OCI-LY3 (cell line): ENCODE measurements around the gene STMN1.

Experiments used
- H2AFZ ChIP-seq: fragments of 200-600, 300-600 bp; shearing (Covaris generic); 2 replicates; pipeline ENCODE4 v1.6.0; 2014; ENCODE audit warnings: antibody characterized with exemption, low read depth, low read length
- H3K27ac ChIP-seq: fragments of 200-600, 300-600 bp; sonication (generic); 2 replicates; pipeline ENCODE4 v1.5.1; 2014; ENCODE audit warnings: mild to moderate bottlenecking, low read length, moderate library complexity, mixed read lengths
- H3K27me3 ChIP-seq: fragments of 200-600, 300-600 bp; sonication (generic); 2 replicates; pipeline ENCODE4 v1.6.1; 2014; ENCODE audit warnings: low read depth, low read length, mixed read lengths
- H3K36me3 ChIP-seq: fragments of 200-600, 300-600 bp; sonication (generic); replicated peaks from 2 replicates; pipeline ENCODE3; 2014; ENCODE audit warnings: low read depth, low read length, mixed read lengths
- H3K4me1 ChIP-seq: fragments of 300-600, 200-600 bp; sonication (generic); 2 replicates; pipeline ENCODE4 v1.6.1; 2014; ENCODE audit warnings: low read length, mixed read lengths
- H3K4me2 ChIP-seq: fragments of 200-600, 300-600 bp; sonication (generic); 2 replicates; pipeline ENCODE4 v1.6.1; 2014; ENCODE audit warnings: low read length, mixed read lengths
- H3K4me3 ChIP-seq: fragments of 300-600, 200-600 bp; sonication (generic); 2 replicates; pipeline ENCODE4 v1.5.1; 2014; ENCODE audit warnings: antibody characterized with exemption, mild to moderate bottlenecking, low read length, moderate library complexity
- H3K79me2 ChIP-seq: fragments of 300-600, 200-600 bp; shearing (Covaris generic); 2 replicates; pipeline ENCODE4 v1.6.1; 2014; ENCODE audit warnings: mild to moderate bottlenecking, low read length, mixed read lengths
- H3K9ac ChIP-seq: fragments of 300-600, 200-600 bp; shearing (Covaris generic); 2 replicates; pipeline ENCODE4 v1.6.0; 2014; ENCODE audit warnings: mild to moderate bottlenecking, low read length, moderate library complexity
- H3K9me3 ChIP-seq: fragments of 200-600, 300-600 bp; shearing (Covaris generic); 2 replicates; pipeline ENCODE4 v1.6.1; 2014; ENCODE audit warnings: low read length, mixed read lengths; ENCODE audit not compliant: insufficient read depth
- H4K20me1 ChIP-seq: fragments of 200-600, 300-600 bp; sonication (generic); 2 replicates; pipeline ENCODE4 v1.6.1; 2016; ENCODE audit warnings: low read length, mixed read lengths; ENCODE audit not compliant: insufficient read depth
- EZH2phosphoT487 ChIP-seq: fragments of 200-600 bp; shearing (Covaris generic); IDR thresholded peaks from 2 replicates; pipeline ENCODE4 v1.6.1; 2018; ENCODE audit warnings: antibody characterized with exemption, mixed run types, low read depth
- TF ChIP-seq, protein P1 (sequence below): fragments of 200-600, 300-600 bp; sonication (generic); IDR thresholded peaks from 2 replicates; pipeline ENCODE4 v1.5.1; 2014; ENCODE audit warnings: antibody characterized with exemption, low read length, low read depth

STMN1 gene

DNA sequence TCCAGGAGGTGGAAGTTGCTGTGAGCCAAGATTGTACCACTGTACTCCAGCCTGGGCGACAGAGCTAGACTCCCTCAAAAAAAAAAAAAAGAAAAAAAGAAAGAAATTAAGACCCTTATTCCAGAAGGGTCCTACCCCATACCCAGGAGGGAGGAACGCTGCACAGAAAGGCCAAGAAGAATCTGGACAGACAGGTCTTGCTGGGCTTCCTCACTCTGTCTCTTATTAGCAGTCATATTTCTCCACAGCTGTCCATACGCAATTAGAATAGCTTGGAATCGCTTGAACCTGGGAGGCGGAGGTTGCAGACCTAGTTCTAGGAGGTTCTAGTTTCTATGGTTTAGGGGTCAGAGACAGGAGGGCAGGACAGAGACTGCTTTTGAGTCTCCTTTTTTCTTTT is 27.5 kb downstream of the STMN1 start:
- no peak for TF ChIP-seq EZH2phosphoT487
- TF ChIP-seq, protein P1, sequence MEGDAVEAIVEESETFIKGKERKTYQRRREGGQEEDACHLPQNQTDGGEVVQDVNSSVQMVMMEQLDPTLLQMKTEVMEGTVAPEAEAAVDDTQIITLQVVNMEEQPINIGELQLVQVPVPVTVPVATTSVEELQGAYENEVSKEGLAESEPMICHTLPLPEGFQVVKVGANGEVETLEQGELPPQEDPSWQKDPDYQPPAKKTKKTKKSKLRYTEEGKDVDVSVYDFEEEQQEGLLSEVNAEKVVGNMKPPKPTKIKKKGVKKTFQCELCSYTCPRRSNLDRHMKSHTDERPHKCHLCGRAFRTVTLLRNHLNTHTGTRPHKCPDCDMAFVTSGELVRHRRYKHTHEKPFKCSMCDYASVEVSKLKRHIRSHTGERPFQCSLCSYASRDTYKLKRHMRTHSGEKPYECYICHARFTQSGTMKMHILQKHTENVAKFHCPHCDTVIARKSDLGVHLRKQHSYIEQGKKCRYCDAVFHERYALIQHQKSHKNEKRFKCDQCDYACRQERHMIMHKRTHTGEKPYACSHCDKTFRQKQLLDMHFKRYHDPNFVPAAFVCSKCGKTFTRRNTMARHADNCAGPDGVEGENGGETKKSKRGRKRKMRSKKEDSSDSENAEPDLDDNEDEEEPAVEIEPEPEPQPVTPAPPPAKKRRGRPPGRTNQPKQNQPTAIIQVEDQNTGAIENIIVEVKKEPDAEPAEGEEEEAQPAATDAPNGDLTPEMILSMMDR, result no peak
- no peaks in the 10 kb centered on the region for H3K9me3 ChIP-seq
- no peaks in the 10 kb centered on the region for H3K27me3 ChIP-seq
- peaks cover 5% of the 10 kb centered on the region for H3K4me1 ChIP-seq
- no peak overlapping the region for H3K4me3 ChIP-seq
- no peak overlapping the region for H3K27ac ChIP-seq
- peaks cover 13% of the 10 kb centered on the region for H3K79me2 ChIP-seq
- no peak overlapping the region for H3K9ac ChIP-seq
- no peak overlapping the region for H3K4me2 ChIP-seq
- H4K20me1 ChIP-seq, result no peaks in the 10 kb centered on the region
- H3K36me3 ChIP-seq, result no peaks in the 10 kb centered on the region
- no peak overlapping the region for H2AFZ ChIP-seq

- Histone ChIP-seq H3K27me3 (no peaks in the 10 kb centered on the region), H3K9me3 (no peaks in the 10 kb centered on the region), H4K20me1 (no peaks in the 10 kb centered on the region), H3K79me2 (peaks cover 23% of the 10 kb centered on the region), H3K9ac (no peak overlapping the region), H2AFZ (no peak overlapping the region), H3K4me3 (no peak overlapping the region), H3K27ac (no peak overlapping the region), H3K4me2 (no peak overlapping the region), H3K4me1 (peaks cover 16% of the 10 kb centered on the region), H3K36me3 (no peaks in the 10 kb centered on the region)
- no peak for TF ChIP-seq EZH2phosphoT487
These were observed 29.1 kb downstream of the STMN1 start for GRCh38 chr1:25877155-25877554.

DNA sequence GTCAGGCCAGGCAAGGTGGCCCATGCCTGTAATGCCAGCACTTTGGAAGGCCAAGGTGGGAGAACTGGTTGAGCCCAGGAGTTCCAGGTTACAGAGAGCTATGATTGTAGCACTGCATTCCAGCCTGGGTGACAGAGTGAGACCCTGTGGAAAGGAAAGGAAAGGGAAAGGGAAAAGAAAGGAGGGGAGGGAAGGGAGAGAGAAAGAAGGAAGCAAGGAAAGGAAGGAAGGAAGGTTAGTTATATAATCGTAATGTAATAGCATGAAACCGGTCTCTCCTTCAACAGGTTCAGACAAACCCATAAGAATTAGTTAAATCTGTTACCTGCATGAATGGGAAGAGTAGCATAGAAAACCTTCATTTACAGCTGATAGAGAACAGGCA is 29.5 kb downstream of the STMN1 start:
- no peak overlapping the region for H2AFZ ChIP-seq
- H3K4me1 ChIP-seq, result peaks cover 16% of the 10 kb centered on the region
- H3K27ac ChIP-seq, result no peak overlapping the region
- H3K27me3 ChIP-seq, result no peaks in the 10 kb centered on the region
- H3K9me3 ChIP-seq, result no peaks in the 10 kb centered on the region
- H4K20me1 ChIP-seq, result no peaks in the 10 kb centered on the region
- peaks cover 23% of the 10 kb centered on the region for H3K79me2 ChIP-seq
- no peak overlapping the region for H3K9ac ChIP-seq
- TF ChIP-seq EZH2phosphoT487, result no peak
- TF ChIP-seq, protein P1, result no peak
- H3K4me2 ChIP-seq, result no peak overlapping the region
- H3K36me3 ChIP-seq, result no peaks in the 10 kb centered on the region
- no peak overlapping the region for H3K4me3 ChIP-seq

- no peaks in the 10 kb centered on the region for H3K9me3 ChIP-seq
- H3K9ac ChIP-seq, result peak overlapping the region; percentile 86
- peak overlapping the region; percentile 87 for H3K4me2 ChIP-seq
- H4K20me1 ChIP-seq, result no peaks in the 10 kb centered on the region
- TF ChIP-seq, protein P1, result no peak
- TF ChIP-seq EZH2phosphoT487, result no peak
- peaks cover 23% of the 10 kb centered on the region for H3K79me2 ChIP-seq
- H3K4me3 ChIP-seq, result peak overlapping the region; percentile 91
- peaks cover 16% of the 10 kb centered on the region for H3K4me1 ChIP-seq
- peak overlapping the region; percentile 39; the same call in 1 of the 2 replicates for H2AFZ ChIP-seq
- no peaks in the 10 kb centered on the region for H3K27me3 ChIP-seq
- no peak overlapping the region for H3K27ac ChIP-seq
- no peaks in the 10 kb centered on the region for H3K36me3 ChIP-seq
These were observed 30.1 kb downstream of the STMN1 start for GRCh38 chr1:25875856-25876692.
